ENCODE data around the gene FLRT1.

Gene FLRT1

DNA sequence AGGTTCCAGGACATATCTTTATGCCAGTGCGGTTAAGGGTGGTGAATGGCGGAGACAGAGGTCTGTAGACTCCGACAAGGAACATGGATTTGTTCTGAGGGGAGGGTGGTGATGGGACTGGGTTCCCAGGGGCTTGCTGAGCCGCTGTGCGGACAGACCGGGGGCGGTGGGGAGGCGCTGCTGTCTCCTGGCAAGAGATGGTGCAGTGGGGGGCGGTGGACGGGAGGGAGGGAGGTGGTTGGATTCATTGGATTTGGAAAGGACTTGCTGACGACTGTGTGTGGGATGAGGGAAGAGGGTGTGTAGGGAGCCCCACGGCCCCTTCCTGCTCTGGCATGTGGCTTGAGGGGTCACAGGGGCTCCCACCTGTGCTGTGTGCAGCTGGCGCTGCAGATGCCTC, 43.2 kb downstream of the FLRT1 start:
- 95% methylated on average over 9 of the region's 13 CpGs for WGBS (ENCODE audit: insufficient coverage)
- Histone ChIP-seq H3K27me3 (replicated peaks in 2 of 5; ENCODE audit: control insufficient read depth in 4 of 5, insufficient read depth in 5 of 5, low read length in 4 of 5) (no peaks in the 10 kb centered on the region), H3K36me3 (ENCODE audit: control insufficient read depth in 4 of 4, insufficient read depth in 4 of 4, low read length in 3 of 4) (no peaks in the 10 kb centered on the region), H3K4me3 (ENCODE audit: control insufficient read depth in 1 of 7, extremely low read depth in 1 of 7, insufficient read depth in 4 of 7, low read depth in 2 of 7, low read length in 6 of 7) (no peak overlapping the region), H3K4me1 (ENCODE audit: control extremely low read depth in 1 of 4, control insufficient read depth in 4 of 4, insufficient read depth in 4 of 4, low read length in 3 of 4) (no peaks in the 10 kb centered on the region), H3K27ac (ENCODE audit: insufficient read depth in 1 of 2, low read depth in 1 of 2, low read length in 2 of 2, poor library complexity in 1 of 2, severe bottlenecking in 2 of 2) (no peak overlapping the region), H3K9me3 (ENCODE audit: control extremely low read depth in 1 of 5, control insufficient read depth in 4 of 5, insufficient read depth in 2 of 5, low read depth in 1 of 5, low read length in 4 of 5) (no peaks in the 10 kb centered on the region)
- ChIA-PET POLR2A (no interaction called here), CTCF (no interaction called here)
- DNase-seq: no peak

DNA sequence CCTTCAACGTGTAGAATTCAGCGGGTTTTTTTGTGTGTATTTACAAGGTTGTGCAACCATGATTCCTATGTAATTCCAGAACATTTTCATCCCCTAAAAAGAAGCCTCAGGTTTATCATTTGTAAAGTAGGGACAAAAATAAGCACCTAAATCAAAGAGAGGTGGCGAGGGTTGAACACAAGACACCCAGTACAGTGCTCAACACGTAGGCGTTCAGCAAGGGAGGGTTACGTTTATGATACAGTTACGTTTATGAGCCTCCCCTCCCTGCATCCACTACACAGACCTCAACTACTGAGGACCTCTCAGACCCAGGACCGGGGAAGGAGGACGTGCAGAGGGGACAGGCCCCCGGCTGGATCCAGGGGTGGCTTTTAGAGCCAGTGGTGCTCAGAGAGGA, 44.7 kb downstream of the FLRT1 start:
- Histone ChIP-seq H3K4me3 (ENCODE audit: control insufficient read depth in 1 of 7, extremely low read depth in 1 of 7, insufficient read depth in 4 of 7, low read depth in 2 of 7, low read length in 6 of 7) (no peak overlapping the region), H3K36me3 (ENCODE audit: control insufficient read depth in 4 of 4, insufficient read depth in 4 of 4, low read length in 3 of 4) (no peaks in the 10 kb centered on the region), H3K27ac (ENCODE audit: insufficient read depth in 1 of 2, low read depth in 1 of 2, low read length in 2 of 2, poor library complexity in 1 of 2, severe bottlenecking in 2 of 2) (no peak overlapping the region), H3K9me3 (ENCODE audit: control extremely low read depth in 1 of 5, control insufficient read depth in 4 of 5, insufficient read depth in 2 of 5, low read depth in 1 of 5, low read length in 4 of 5) (no peaks in the 10 kb centered on the region), H3K4me1 (ENCODE audit: control extremely low read depth in 1 of 4, control insufficient read depth in 4 of 4, insufficient read depth in 4 of 4, low read length in 3 of 4) (peaks cover 0 to 7% (median 3%) of the 10 kb centered on the region in 4 experiments), H3K27me3 (replicated peaks in 2 of 5; ENCODE audit: control insufficient read depth in 4 of 5, insufficient read depth in 5 of 5, low read length in 4 of 5) (no peaks in the 10 kb centered on the region)
- WGBS (ENCODE audit: insufficient coverage): 93% methylated on average over 3 of the region's 10 CpGs
- CTCF ChIA-PET: interaction anchor here (1.3 kb wide), 1 partner anchor 11 kb away, joined by 3 read pairs; no protein-coding TSS in a partner anchor
- POLR2A ChIA-PET: no interaction called here
- DNase-seq: no peak

DNA sequence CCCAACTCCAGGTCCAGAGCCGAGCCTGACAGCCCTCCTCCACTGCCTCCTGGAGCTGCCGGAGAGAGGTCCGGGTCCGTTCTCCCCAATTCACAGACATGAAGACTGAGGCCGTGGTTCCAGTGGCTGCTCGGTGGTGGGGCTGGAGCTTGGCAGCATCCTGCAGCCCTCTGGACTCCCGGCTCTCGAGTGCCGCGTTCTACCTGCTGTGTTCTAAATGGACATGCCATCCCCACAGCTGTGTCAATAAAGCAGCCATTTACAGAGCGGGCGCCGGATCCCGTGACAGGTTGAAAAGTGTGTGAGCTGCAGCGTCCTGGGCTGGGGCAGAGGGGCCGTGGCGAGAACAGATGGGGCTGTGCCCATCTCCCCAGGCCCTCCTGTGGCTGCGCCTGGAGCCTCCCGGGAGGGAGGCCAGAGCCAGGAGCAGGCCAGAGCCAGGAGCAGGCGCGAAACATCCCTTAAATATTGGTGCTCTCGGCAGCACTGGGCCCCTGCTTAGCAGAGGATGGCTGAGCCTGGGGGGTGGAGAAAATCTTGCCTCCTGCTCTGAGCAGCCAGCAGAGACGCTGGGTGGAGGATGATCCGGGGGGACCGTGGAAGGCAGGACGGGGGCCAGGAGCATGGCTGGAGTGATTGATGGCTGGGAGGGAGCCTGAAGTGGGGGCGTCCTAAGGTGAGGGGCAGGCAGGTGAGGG, 46.2 kb downstream of the FLRT1 start:
- Histone ChIP-seq H3K4me1 (ENCODE audit: control extremely low read depth in 1 of 4, control insufficient read depth in 4 of 4, insufficient read depth in 4 of 4, low read length in 3 of 4) (peaks cover 0 to 12% (median 3%) of the 10 kb centered on the region in 4 experiments), H3K36me3 (ENCODE audit: control insufficient read depth in 4 of 4, insufficient read depth in 4 of 4, low read length in 3 of 4) (no peaks in the 10 kb centered on the region), H3K27ac (ENCODE audit: insufficient read depth in 1 of 2, low read depth in 1 of 2, low read length in 2 of 2, poor library complexity in 1 of 2, severe bottlenecking in 2 of 2) (no peak overlapping the region), H3K4me3 (ENCODE audit: control insufficient read depth in 1 of 7, extremely low read depth in 1 of 7, insufficient read depth in 4 of 7, low read depth in 2 of 7, low read length in 6 of 7) (no peak overlapping the region), H3K27me3 (replicated peaks in 2 of 5; ENCODE audit: control insufficient read depth in 4 of 5, insufficient read depth in 5 of 5, low read length in 4 of 5) (no peaks in the 10 kb centered on the region), H3K9me3 (ENCODE audit: control extremely low read depth in 1 of 5, control insufficient read depth in 4 of 5, insufficient read depth in 2 of 5, low read depth in 1 of 5, low read length in 4 of 5) (no peaks in the 10 kb centered on the region)
- DNase-seq: no peak
- POLR2A ChIA-PET: no interaction called here
- CTCF ChIA-PET: interaction anchor here (0.7 to 1.7 kb wide), 3 partner anchors 33 to 81 kb away, joined by 3 to 5 read pairs (median 3); no protein-coding TSS in a partner anchor
- 93% methylated on average over 26 of the region's 27 CpGs for WGBS (ENCODE audit: insufficient coverage)

DNA sequence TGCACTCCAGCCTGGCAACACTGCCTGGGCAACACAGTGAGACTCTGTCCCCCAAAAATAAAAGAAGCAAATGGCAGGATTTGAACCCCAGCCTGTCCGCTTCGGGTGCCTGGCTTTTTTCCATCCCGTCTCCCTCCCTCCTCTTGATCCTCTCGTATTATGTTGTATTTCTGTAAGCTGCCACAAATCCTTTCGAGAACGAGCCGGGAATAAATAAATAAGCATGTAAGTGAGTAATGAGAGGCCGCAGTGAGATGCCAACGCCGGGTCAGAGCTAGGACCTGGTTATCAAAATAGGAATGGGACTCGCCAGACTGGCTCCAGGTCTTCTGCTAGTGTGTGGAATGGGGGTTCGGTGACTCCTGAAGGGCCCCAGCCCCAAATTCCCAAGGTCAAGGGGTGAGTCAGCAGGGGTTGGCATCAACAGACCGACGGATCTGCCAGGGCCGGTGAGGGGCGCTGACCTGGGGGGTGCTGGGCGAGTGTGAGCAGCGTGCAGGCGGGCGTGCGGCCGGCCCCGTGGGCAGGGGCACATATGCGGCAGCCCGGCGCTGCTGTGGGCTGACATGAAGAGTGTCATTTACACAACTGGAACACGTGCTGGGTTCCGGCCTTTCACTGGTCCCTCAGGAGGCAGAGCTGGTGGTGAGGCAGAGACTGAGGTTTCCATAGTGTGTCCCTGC, 47.8 kb downstream of the FLRT1 start:
- Histone ChIP-seq H3K36me3 (ENCODE audit: control insufficient read depth in 4 of 4, insufficient read depth in 4 of 4, low read length in 3 of 4) (no peaks in the 10 kb centered on the region), H3K4me3 (ENCODE audit: control insufficient read depth in 1 of 7, extremely low read depth in 1 of 7, insufficient read depth in 4 of 7, low read depth in 2 of 7, low read length in 6 of 7) (no peak overlapping the region), H3K9me3 (ENCODE audit: control extremely low read depth in 1 of 5, control insufficient read depth in 4 of 5, insufficient read depth in 2 of 5, low read depth in 1 of 5, low read length in 4 of 5) (no peaks in the 10 kb centered on the region), H3K27ac (ENCODE audit: insufficient read depth in 1 of 2, low read depth in 1 of 2, low read length in 2 of 2, poor library complexity in 1 of 2, severe bottlenecking in 2 of 2) (no peak overlapping the region), H3K27me3 (replicated peaks in 2 of 5; ENCODE audit: control insufficient read depth in 4 of 5, insufficient read depth in 5 of 5, low read length in 4 of 5) (no peaks in the 10 kb centered on the region), H3K4me1 (ENCODE audit: control extremely low read depth in 1 of 4, control insufficient read depth in 4 of 4, insufficient read depth in 4 of 4, low read length in 3 of 4) (peaks cover 0 to 12% (median 3%) of the 10 kb centered on the region in 4 experiments)
- DNase-seq: no peak
- WGBS (ENCODE audit: insufficient coverage): 96% methylated on average over 28 of the region's 28 CpGs
- POLR2A ChIA-PET: no interaction called here
- CTCF ChIA-PET: interaction anchor here (0.8 to 1.4 kb wide), 2 partner anchors 55 to 78 kb away, joined by 3 to 5 read pairs; no protein-coding TSS in a partner anchor

GRCh38 chr11:64084146-64084950, 48.6 kb downstream of the FLRT1 start:
- no peak overlapping the region for H3K27ac ChIP-seq (ENCODE audit: insufficient read depth in 1 of 2, low read depth in 1 of 2, low read length in 2 of 2, poor library complexity in 1 of 2, severe bottlenecking in 2 of 2)
- no peak overlapping the region for H3K4me3 ChIP-seq (ENCODE audit: control insufficient read depth in 1 of 7, extremely low read depth in 1 of 7, insufficient read depth in 4 of 7, low read depth in 2 of 7, low read length in 6 of 7)
- H3K9me3 ChIP-seq (ENCODE audit: control extremely low read depth in 1 of 5, control insufficient read depth in 4 of 5, insufficient read depth in 2 of 5, low read depth in 1 of 5, low read length in 4 of 5): no peaks in the 10 kb centered on the region
- WGBS (ENCODE audit: insufficient coverage): 79% methylated on average over 22 of the region's 26 CpGs
- ChIA-PET CTCF (no interaction called here), POLR2A (no interaction called here)
- H3K4me1 ChIP-seq (ENCODE audit: control extremely low read depth in 1 of 4, control insufficient read depth in 4 of 4, insufficient read depth in 4 of 4, low read length in 3 of 4): peaks cover 0 to 16% (median 3%) of the 10 kb centered on the region in 4 experiments
- H3K27me3 ChIP-seq (replicated peaks in 2 of 5; ENCODE audit: control insufficient read depth in 4 of 5, insufficient read depth in 5 of 5, low read length in 4 of 5): no peaks in the 10 kb centered on the region
- peak in 2 of 3 donors; percentile 25 to 40 for DNase-seq
- no peaks in the 10 kb centered on the region for H3K36me3 ChIP-seq (ENCODE audit: control insufficient read depth in 4 of 4, insufficient read depth in 4 of 4, low read length in 3 of 4)

DNA sequence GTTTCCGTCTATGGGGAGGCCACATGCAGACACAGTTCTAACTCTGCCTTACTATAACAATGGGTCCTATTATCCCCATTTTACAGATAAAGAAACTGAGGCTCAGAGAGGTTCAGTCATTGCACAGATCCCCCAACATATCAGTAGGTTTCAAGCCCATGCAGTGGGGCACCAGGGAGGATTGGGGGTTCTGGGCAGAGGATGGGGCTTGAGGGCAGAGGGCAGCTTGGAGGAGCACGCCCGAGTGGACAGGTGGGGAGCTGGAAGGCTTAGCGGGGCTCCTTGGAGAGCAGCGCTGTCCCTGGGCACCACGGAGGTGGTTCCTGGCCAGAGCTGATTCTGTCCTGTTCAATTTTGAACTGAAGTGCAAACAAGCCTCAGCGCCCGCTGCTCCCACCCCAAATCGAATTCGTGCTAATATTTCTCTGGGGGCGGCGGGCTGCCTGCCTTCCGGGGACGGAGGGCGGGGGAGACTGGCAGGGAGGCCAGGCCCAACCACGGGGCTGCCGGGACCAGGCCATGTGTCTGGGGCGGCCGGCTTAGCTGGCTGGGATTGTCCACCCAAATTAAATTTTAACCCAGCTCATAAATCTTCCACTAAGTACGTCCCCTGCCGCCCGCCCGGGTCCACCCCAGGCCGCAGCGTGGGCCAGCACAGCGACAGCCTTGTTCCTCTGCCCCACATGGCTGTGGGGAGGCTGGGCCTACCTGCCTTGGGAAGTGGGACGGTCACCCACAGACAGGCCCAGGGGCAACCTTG, 49.4 kb downstream of the FLRT1 start:
- 98% methylated on average over 26 of the region's 27 CpGs for WGBS (ENCODE audit: insufficient coverage)
- ChIA-PET CTCF (interaction anchor here (1.2 kb wide), 1 partner anchor 63 kb away, joined by 4 read pairs; no protein-coding TSS in a partner anchor), POLR2A (no interaction called here)
- Histone ChIP-seq H3K9me3 (ENCODE audit: control extremely low read depth in 1 of 5, control insufficient read depth in 4 of 5, insufficient read depth in 2 of 5, low read depth in 1 of 5, low read length in 4 of 5) (no peaks in the 10 kb centered on the region), H3K4me1 (ENCODE audit: control extremely low read depth in 1 of 4, control insufficient read depth in 4 of 4, insufficient read depth in 4 of 4, low read length in 3 of 4) (peaks cover 0 to 24% (median 7%) of the 10 kb centered on the region in 4 experiments), H3K4me3 (ENCODE audit: control insufficient read depth in 1 of 7, extremely low read depth in 1 of 7, insufficient read depth in 4 of 7, low read depth in 2 of 7, low read length in 6 of 7) (no peak overlapping the region), H3K27me3 (replicated peaks in 2 of 5; ENCODE audit: control insufficient read depth in 4 of 5, insufficient read depth in 5 of 5, low read length in 4 of 5) (no peaks in the 10 kb centered on the region), H3K27ac (ENCODE audit: insufficient read depth in 1 of 2, low read depth in 1 of 2, low read length in 2 of 2, poor library complexity in 1 of 2, severe bottlenecking in 2 of 2) (no peak overlapping the region), H3K36me3 (ENCODE audit: control insufficient read depth in 4 of 4, insufficient read depth in 4 of 4, low read length in 3 of 4) (no peaks in the 10 kb centered on the region)
- DNase-seq: no peak

Measured in common myeloid progenitor, CD34-positive (primary cell).